GM21529 (cell line): ENCODE results near the gene CDKL5.
"Not testable (repeated sequence)": the region's sequence is repeated elsewhere in the genome, so short reads cannot be mapped to it uniquely, and the experiment has no call there.

Experiments
- ATAC-seq: cut with Tn5 transposase; IDR thresholded peaks from one replicate; pipeline ENCODE4 v1.9.1; 2021; ENCODE audit not compliant: unreplicated experiment

CDKL5 gene

GRCh38 chrX:18425199-18426003 lies at the start of gene CDKL5:
Gene CDKL5, plus strand, starts transcription at chrX:18425608. Its CDS starts 81,489 bp downstream, at chrX:18507097.
- peak; percentile 93 for ATAC-seq

- peak; percentile 53 for ATAC-seq
Measured at GRCh38 chrX:18377796-18378195, 47.6 kb upstream of the CDKL5 start.

- no peak for ATAC-seq
Measured at GRCh38 chrX:18389966-18390365, 35.4 kb upstream of the CDKL5 start.

GRCh38 chrX:18390941-18391538 lies 34.4 kb upstream of the CDKL5 start:
- ATAC-seq: no peak

GRCh38 chrX:18394477-18394876 lies 30.9 kb upstream of the CDKL5 start:
- no peak for ATAC-seq

- no peak for ATAC-seq
Measured at GRCh38 chrX:18401848-18402213, 23.6 kb upstream of the CDKL5 start.

GRCh38 chrX:18406531-18407266 lies 18.7 kb upstream of the CDKL5 start:
- no peak for ATAC-seq

GRCh38 chrX:18410038-18410437 lies 15.4 kb upstream of the CDKL5 start:
- ATAC-seq: no peak

GRCh38 chrX:18415386-18415785 lies 10.0 kb upstream of the CDKL5 start:
- no peak for ATAC-seq

- ATAC-seq: no peak
Measured at GRCh38 chrX:18422325-18422724, 3.1 kb upstream of the CDKL5 start.

GRCh38 chrX:18422886-18423285 lies 2.5 kb upstream of the CDKL5 start:
- ATAC-seq: no peak

- ATAC-seq: peak; percentile 13
Measured at GRCh38 chrX:18424482-18425198, 768 bp upstream of the CDKL5 start.

- no peak for ATAC-seq
Measured at GRCh38 chrX:18426004-18426320, 554 bp downstream of the CDKL5 start.

GRCh38 chrX:18428006-18428405 lies 2.6 kb downstream of the CDKL5 start:
- no peak for ATAC-seq

- ATAC-seq: not testable (repeated sequence)
Measured at GRCh38 chrX:18433288-18433687, 7.9 kb downstream of the CDKL5 start.

- no peak for ATAC-seq
Measured at GRCh38 chrX:18434896-18435295, 9.5 kb downstream of the CDKL5 start.

GRCh38 chrX:18436017-18436416 lies 10.6 kb downstream of the CDKL5 start:
- ATAC-seq: no peak

GRCh38 chrX:18440835-18441234 lies 15.4 kb downstream of the CDKL5 start:
- ATAC-seq: no peak

- ATAC-seq: no peak
Measured at GRCh38 chrX:18441780-18442367, 16.5 kb downstream of the CDKL5 start.

- no peak for ATAC-seq
Measured at GRCh38 chrX:18448416-18448815, 23.0 kb downstream of the CDKL5 start.

GRCh38 chrX:18449236-18449635 lies 23.8 kb downstream of the CDKL5 start:
- ATAC-seq: no peak
